Cardiac fibroblast (primary cell): Measurements from ENCODE around the gene ERBB3.
"Not testable (repeated sequence)": the region's sequence is repeated elsewhere in the genome, so short reads cannot be mapped to it uniquely, and the experiment has no call there.

Experiments
- DNase-seq, 2 donors: peaks; one replicate each; pipeline versions ENCODE4 v3.0.0 to v3.0.0-alpha.2; 2010; ENCODE audit warnings: low read depth in 2 of 2
- H3K4me3 ChIP-seq, 2 donors: replicated peaks in 1 of 2; 1 replicate in 1 of 2; 2 replicates in 1 of 2; pipeline ENCODE4 v1.5.1; 2011; ENCODE audit warnings: low read depth in 2 of 2, low read length in 2 of 2, mild to moderate bottlenecking in 2 of 2, moderate library complexity in 1 of 2
- CTCF ChIP-seq: IDR thresholded peaks from one replicate; pipeline ENCODE4 v1.5.1; 2011; ENCODE audit warnings: low read depth, mild to moderate bottlenecking, low read length, inconsistent platforms

Gene ERBB3

GRCh38 chr12:56061982-56062381 is 18.0 kb upstream of the ERBB3 start:
- DNase-seq, result peak in 1 of 2 donors; percentile 25

GRCh38 chr12:56062996-56063395 is 17.0 kb upstream of the ERBB3 start:
- peak; percentile 29 to 43 for DNase-seq
- TF ChIP-seq CTCF, result no peak
- H3K4me3 ChIP-seq, result no peak overlapping the region

More at GRCh38 chr12:56061982-56062381, 18.0 kb upstream of the ERBB3 start:
- TF ChIP-seq CTCF, result no peak
- H3K4me3 ChIP-seq, result no peak overlapping the region

GRCh38 chr12:56071648-56072047 is 8.3 kb upstream of the ERBB3 start:
- no peak overlapping the region for H3K4me3 ChIP-seq
- no peak for TF ChIP-seq CTCF
- DNase-seq, result peak; percentile 27 to 52

GRCh38 chr12:56074396-56074795 is 5.6 kb upstream of the ERBB3 start:
- no peak for TF ChIP-seq CTCF
- no peak overlapping the region for H3K4me3 ChIP-seq
- DNase-seq, result no peak

GRCh38 chr12:56077966-56078365 is 2.0 kb upstream of the ERBB3 start:
- not testable (repeated sequence) for H3K4me3 ChIP-seq

GRCh38 chr12:56078427-56078826 is 1.5 kb upstream of the ERBB3 start:
- no peak for TF ChIP-seq CTCF
- no peak overlapping the region for H3K4me3 ChIP-seq
- DNase-seq, result no peak

More at GRCh38 chr12:56077966-56078365, 2.0 kb upstream of the ERBB3 start:
- DNase-seq, result not testable (repeated sequence)

GRCh38 chr12:56078931-56079722 is 838 bp upstream of the ERBB3 start:
- H3K4me3 ChIP-seq, result peak overlapping the region; percentile 53 to 59
- DNase-seq, result peak; percentile 87 to 88
- TF ChIP-seq CTCF, result peak; percentile 79
